Neural crest cell (in vitro differentiated cells): ENCODE data around the gene AOX1. TPM values are rescaled to one million over a fixed set of nuclear protein-coding genes. Genes with fewer than 3 reads are reported as not detected.
"Not testable (repeated sequence)": the region's sequence is repeated elsewhere in the genome, so short reads cannot be mapped to it uniquely, and the experiment has no call there.

Source experiments
- DNase-seq: peaks from one replicate; pipeline ENCODE4 v3.0.0; 2021; ENCODE audit warnings: low read depth, mixed read lengths, low spot score
- H3K27ac Mint-ChIP-seq: one replicate; pipeline ENCODE4 v1.8.0; 2021; ENCODE audit warnings: mild to moderate bottlenecking, mixed read lengths; ENCODE audit not compliant: unreplicated experiment
- H3K27me3 Mint-ChIP-seq: 2 replicates; pipeline ENCODE4 v1.8.0; 2021; ENCODE audit warnings: low read depth, mild to moderate bottlenecking, mixed read lengths
- H3K36me3 Mint-ChIP-seq: 2 replicates; pipeline ENCODE4 v1.8.0; 2021; ENCODE audit warnings: low read depth, mild to moderate bottlenecking, mixed read lengths
- H3K4me1 Mint-ChIP-seq: 2 replicates; pipeline ENCODE4 v1.8.0; 2021; ENCODE audit warnings: mixed read lengths
- H3K4me3 Mint-ChIP-seq: one replicate; pipeline ENCODE4 v1.8.0; 2021; ENCODE audit warnings: mild to moderate bottlenecking, mixed read lengths
- H3K9me3 Mint-ChIP-seq: 2 replicates; pipeline ENCODE4 v1.8.0; 2021; ENCODE audit warnings: mixed read lengths
- total RNA-seq: library from RNA; stranded (reverse); gene quantifications from 2 replicates; pipeline ENCODE4 v1.2.1, GENCODE V29; 2021
- TF ChIP-seq, protein P1 (sequence below): fragments of 200-600 bp; sonication (generic); conservative IDR thresholded peaks from 2 replicates; pipeline ENCODE4 v1.5.0; 2021; ENCODE audit warnings: antibody characterized with exemption, mild to moderate bottlenecking

Gene AOX1
- total RNA-seq, 1 donor from 2014 or later = 4.3 TPM

DNA sequence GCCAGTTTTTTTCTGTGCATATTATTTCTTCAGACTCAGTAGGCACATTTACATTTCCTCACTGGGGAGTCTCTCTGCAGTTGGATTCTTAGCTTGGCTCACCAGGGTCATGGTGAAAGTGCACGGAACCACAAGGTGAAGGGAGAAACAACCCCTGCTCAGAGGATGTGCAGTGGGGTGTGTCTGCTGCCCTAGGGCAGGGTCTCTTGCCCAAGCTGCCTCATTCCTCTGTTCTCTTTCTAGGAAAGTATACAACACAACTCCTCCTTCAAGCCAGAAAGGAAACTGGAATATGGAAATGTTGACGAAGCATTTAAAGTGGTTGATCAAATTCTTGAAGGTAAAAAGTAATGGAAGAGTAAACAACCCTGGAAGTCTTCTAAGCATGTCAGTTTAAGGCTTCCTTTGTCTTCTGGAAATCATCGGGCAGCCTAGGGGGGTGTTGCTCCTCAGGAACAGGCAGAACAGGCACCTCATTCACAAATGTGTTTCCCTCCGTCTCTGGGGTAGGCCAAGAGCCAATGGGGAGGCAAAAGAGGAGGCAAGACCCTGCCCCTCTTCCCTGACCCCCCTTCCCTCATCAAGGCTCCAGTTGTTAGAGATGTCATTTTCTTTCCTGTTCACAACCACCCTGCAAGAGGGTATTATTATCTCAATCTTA is 41.4 kb downstream of the AOX1 start:
- Mint-ChIP-seq H3K4me3 (peak overlapping the region; percentile 49), H3K4me1 (peaks cover 49% of the 10 kb centered on the region), H3K27ac (peak overlapping the region; percentile 90), H3K36me3 (no peaks in the 10 kb centered on the region), H3K27me3 (no peaks in the 10 kb centered on the region), H3K9me3 (no peaks in the 10 kb centered on the region)
- TF ChIP-seq, protein P1, sequence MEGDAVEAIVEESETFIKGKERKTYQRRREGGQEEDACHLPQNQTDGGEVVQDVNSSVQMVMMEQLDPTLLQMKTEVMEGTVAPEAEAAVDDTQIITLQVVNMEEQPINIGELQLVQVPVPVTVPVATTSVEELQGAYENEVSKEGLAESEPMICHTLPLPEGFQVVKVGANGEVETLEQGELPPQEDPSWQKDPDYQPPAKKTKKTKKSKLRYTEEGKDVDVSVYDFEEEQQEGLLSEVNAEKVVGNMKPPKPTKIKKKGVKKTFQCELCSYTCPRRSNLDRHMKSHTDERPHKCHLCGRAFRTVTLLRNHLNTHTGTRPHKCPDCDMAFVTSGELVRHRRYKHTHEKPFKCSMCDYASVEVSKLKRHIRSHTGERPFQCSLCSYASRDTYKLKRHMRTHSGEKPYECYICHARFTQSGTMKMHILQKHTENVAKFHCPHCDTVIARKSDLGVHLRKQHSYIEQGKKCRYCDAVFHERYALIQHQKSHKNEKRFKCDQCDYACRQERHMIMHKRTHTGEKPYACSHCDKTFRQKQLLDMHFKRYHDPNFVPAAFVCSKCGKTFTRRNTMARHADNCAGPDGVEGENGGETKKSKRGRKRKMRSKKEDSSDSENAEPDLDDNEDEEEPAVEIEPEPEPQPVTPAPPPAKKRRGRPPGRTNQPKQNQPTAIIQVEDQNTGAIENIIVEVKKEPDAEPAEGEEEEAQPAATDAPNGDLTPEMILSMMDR = no peak
- peak; percentile 37 for DNase-seq

DNA sequence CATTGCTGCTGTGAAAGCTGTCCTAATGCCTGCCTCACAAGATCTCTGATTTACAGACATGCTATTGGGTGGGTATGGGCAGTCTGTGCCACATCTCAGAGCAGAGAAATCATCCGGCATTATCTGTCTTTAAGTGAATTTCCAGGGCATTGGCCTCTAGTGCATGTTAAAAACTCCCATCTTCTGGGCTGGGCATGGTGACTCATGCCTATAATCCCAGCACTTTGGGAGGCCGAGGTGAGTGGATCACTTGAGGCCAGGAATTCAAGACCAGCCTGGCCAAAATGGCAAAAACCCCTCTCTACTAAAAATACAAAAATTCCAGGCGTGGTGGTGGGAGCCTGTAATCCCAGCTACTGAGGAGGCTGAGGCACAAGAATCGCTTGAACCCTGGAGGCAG is 42.6 kb downstream of the AOX1 start:
- H3K27ac Mint-ChIP-seq = peak overlapping the region; percentile 90
- not testable (repeated sequence) for H3K4me3 Mint-ChIP-seq, H3K9me3 Mint-ChIP-seq, H3K36me3 Mint-ChIP-seq, H3K27me3 Mint-ChIP-seq, DNase-seq
- peaks cover 49% of the 10 kb centered on the region for H3K4me1 Mint-ChIP-seq

DNA sequence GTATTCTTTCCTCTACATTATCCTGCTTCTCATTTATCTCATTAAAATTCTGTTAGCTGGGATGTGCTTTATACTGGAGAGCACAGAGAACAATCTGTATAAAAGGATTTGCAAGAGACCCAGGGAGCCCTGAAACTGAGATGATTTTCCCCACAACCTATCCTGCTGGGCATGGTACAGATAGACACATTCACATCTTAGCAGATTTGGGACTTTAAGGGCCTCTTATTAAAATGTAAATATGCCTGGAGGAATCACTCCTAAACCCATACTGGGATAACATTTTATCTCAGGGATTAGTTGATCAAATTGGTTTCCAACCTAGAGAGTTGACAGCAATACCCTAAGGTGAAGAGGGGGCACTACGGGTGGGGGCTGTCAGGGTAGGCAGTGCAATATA is 45.5 kb downstream of the AOX1 start:
- Mint-ChIP-seq H3K4me3 (no peak overlapping the region), H3K27me3 (no peaks in the 10 kb centered on the region), H3K4me1 (peaks cover 24% of the 10 kb centered on the region), H3K9me3 (no peaks in the 10 kb centered on the region), H3K27ac (no peak overlapping the region), H3K36me3 (no peaks in the 10 kb centered on the region)
- DNase-seq = no peak
- TF ChIP-seq, protein P1 = no peak

DNA sequence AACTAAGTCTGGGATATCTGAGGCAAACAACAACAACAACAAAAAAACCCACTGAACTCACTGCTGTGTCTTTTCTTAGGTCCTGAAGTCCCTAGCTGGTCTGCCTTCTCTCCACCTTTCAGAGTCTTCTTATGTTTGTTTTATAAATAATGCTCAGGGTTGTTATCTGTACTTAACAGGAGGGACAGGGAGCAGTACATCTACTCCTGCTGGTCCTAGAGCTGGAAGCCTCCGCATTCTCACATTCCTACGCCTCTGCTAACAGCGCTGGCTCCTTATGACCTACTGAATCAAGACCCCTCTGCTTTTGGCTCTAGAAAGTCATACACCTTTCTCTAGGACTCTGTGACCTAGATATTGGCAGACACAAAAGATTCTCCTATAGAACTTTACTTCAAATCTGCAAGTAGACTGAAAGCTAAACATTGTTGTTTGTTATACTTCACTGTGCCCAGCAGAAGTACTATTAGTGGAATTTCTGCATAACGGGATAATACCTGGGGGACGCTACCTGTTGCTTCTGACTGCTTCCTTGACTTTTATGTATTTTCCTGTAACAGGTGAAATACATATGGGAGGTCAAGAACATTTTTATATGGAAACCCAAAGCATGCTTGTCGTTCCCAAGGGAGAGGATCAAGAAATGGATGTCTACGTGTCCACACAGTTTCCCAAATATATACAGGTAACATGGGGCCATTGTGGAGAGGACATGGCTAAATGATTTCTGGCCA is 48.6 kb downstream of the AOX1 start:
- Mint-ChIP-seq H3K9me3 (no peaks in the 10 kb centered on the region), H3K27ac (no peak overlapping the region)

DNA sequence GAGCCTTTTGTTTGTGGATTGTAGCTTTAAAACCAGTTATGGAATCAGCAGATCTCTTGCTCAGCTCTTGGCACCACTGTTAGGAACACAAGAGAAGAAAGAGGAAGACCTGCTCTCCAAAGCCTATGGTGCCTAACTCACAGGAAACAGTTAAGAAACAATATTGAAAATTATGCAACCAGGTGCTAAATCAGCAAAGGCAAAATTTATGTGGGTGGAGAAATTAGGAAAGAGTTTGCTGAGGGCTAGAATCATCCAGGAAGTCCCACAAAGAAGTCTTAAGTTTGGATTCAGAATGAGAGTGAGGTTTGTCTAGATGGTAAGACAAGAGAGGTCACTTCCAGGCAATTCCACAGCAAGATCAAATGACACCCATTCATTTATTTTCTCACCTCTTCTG is 49.4 kb downstream of the AOX1 start:
- no peak for DNase-seq
- no peak overlapping the region for H3K27ac Mint-ChIP-seq
- H3K27me3 Mint-ChIP-seq = no peaks in the 10 kb centered on the region
- no peak overlapping the region for H3K4me3 Mint-ChIP-seq
- H3K36me3 Mint-ChIP-seq = no peaks in the 10 kb centered on the region
- H3K9me3 Mint-ChIP-seq = no peaks in the 10 kb centered on the region
- TF ChIP-seq, protein P1 = no peak
- no peaks in the 10 kb centered on the region for H3K4me1 Mint-ChIP-seq

More for the DNA sequence above, 48.6 kb downstream of the AOX1 start:
- no peaks in the 10 kb centered on the region for H3K27me3 Mint-ChIP-seq
- no peaks in the 10 kb centered on the region for H3K4me1 Mint-ChIP-seq
- no peak for DNase-seq
- H3K36me3 Mint-ChIP-seq = no peaks in the 10 kb centered on the region
- no peak overlapping the region for H3K4me3 Mint-ChIP-seq
- TF ChIP-seq, protein P1 = no peak

DNA sequence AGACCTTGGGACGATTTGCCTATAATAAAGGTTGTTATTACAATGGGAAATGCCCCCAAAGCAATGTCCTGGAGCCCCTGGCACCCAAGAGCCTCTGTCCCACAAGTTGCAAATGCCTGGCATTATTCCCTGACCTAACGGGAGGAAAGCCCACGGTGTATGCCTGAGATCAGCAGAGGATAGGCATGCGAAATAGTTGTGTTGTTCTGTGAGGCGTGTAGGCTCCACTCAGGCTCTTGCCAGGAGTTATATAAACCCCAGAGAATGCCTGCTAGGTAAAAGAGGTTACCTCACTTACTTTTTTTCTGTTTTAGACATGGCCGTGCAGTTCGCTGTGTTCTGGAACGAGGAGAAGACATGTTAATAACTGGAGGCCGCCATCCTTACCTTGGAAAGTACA is 52.1 kb downstream of the AOX1 start:
- no peak overlapping the region for H3K27ac Mint-ChIP-seq
- no peak for DNase-seq
- H3K4me1 Mint-ChIP-seq = no peaks in the 10 kb centered on the region
- H3K36me3 Mint-ChIP-seq = no peaks in the 10 kb centered on the region
- TF ChIP-seq, protein P1 = no peak
- H3K27me3 Mint-ChIP-seq = no peaks in the 10 kb centered on the region
- H3K9me3 Mint-ChIP-seq = no peaks in the 10 kb centered on the region
- no peak overlapping the region for H3K4me3 Mint-ChIP-seq
